HL-60 (cell line): ENCODE results near the gene CACNG4.
"Not testable (repeated sequence)": the region's sequence is repeated elsewhere in the genome, so short reads cannot be mapped to it uniquely, and the experiment has no call there.

Experiments used
- DNase-seq, 2 experiments: peaks; one replicate each; pipeline ENCODE4 v3.0.0-alpha.2; 2010 to 2020; ENCODE audit warnings: low read depth in 1 of 2, low spot score in 1 of 2
- H3K27ac ChIP-seq: fragments of 250-450 bp; sonication (Bioruptor Pico); replicated peaks from 2 replicates; pipeline ENCODE4 v1.5.1; 2020; ENCODE audit warnings: mild to moderate bottlenecking, moderate library complexity
- H3K27me3 ChIP-seq: fragments of 250-450 bp; sonication (Bioruptor Pico); 2 replicates; pipeline ENCODE4 v1.5.1; 2021; ENCODE audit warnings: mild to moderate bottlenecking, moderate library complexity; ENCODE audit not compliant: insufficient read depth, poor library complexity, severe bottlenecking
- H3K4me3 ChIP-seq: replicated peaks from 2 replicates; pipeline ENCODE4 v1.5.1; 2011; ENCODE audit warnings: mild to moderate bottlenecking, control low read depth, low read length; ENCODE audit not compliant: insufficient read depth
- GABPA ChIP-seq: IDR thresholded peaks from 2 replicates; pipeline ENCODE4 v1.6.1; 2012; ENCODE audit warnings: low read depth
- POLR2AphosphoS5 ChIP-seq: IDR thresholded peaks from 2 replicates; pipeline ENCODE4 v1.6.1; 2012; ENCODE audit warnings: low read depth
- REST ChIP-seq: IDR thresholded peaks from 2 replicates; pipeline ENCODE4 v1.6.1; 2012; ENCODE audit warnings: low read depth; ENCODE audit not compliant: insufficient replicate concordance
- SPI1 ChIP-seq: IDR thresholded peaks from 2 replicates; pipeline ENCODE4 v1.6.1; 2012; ENCODE audit warnings: low read depth, mild to moderate bottlenecking, borderline replicate concordance
- TF ChIP-seq, protein P1 (sequence below): IDR thresholded peaks from one replicate; pipeline ENCODE4 v1.5.1; 2011; ENCODE audit warnings: low read length, control low read depth, inconsistent platforms; ENCODE audit not compliant: insufficient read depth

The CACNG4 gene

GRCh38 chr17:66970797-66971196 lies 6.3 kb downstream of the CACNG4 start:
- peaks cover 21% of the 10 kb centered on the region for H3K27me3 ChIP-seq
- no peak overlapping the region for H3K4me3 ChIP-seq
- no peak for TF ChIP-seq POLR2AphosphoS5
- TF ChIP-seq, protein P1, sequence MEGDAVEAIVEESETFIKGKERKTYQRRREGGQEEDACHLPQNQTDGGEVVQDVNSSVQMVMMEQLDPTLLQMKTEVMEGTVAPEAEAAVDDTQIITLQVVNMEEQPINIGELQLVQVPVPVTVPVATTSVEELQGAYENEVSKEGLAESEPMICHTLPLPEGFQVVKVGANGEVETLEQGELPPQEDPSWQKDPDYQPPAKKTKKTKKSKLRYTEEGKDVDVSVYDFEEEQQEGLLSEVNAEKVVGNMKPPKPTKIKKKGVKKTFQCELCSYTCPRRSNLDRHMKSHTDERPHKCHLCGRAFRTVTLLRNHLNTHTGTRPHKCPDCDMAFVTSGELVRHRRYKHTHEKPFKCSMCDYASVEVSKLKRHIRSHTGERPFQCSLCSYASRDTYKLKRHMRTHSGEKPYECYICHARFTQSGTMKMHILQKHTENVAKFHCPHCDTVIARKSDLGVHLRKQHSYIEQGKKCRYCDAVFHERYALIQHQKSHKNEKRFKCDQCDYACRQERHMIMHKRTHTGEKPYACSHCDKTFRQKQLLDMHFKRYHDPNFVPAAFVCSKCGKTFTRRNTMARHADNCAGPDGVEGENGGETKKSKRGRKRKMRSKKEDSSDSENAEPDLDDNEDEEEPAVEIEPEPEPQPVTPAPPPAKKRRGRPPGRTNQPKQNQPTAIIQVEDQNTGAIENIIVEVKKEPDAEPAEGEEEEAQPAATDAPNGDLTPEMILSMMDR, result no peak
- no peak for TF ChIP-seq REST
- no peak for TF ChIP-seq SPI1
- no peak for DNase-seq
- no peak overlapping the region for H3K27ac ChIP-seq

- TF ChIP-seq POLR2AphosphoS5, result no peak
- TF ChIP-seq SPI1, result no peak
- TF ChIP-seq GABPA, result no peak
- TF ChIP-seq, protein P1, result no peak
- Histone ChIP-seq H3K27ac (no peak overlapping the region), H3K4me3 (no peak overlapping the region), H3K27me3 (peaks cover 17% of the 10 kb centered on the region)
- no peak for DNase-seq
Observed at GRCh38 chr17:66971264-66971663, 6.8 kb downstream of the CACNG4 start.

GRCh38 chr17:66971730-66972441 lies 7.4 kb downstream of the CACNG4 start:
- Histone ChIP-seq H3K27me3 (peaks cover 12% of the 10 kb centered on the region), H3K27ac (no peak overlapping the region), H3K4me3 (no peak overlapping the region)
- no peak for TF ChIP-seq SPI1
- TF ChIP-seq POLR2AphosphoS5, result no peak
- TF ChIP-seq REST, result peak; percentile 47
- no peak for TF ChIP-seq GABPA
- TF ChIP-seq, protein P1, result no peak
- no peak for DNase-seq

DNA sequence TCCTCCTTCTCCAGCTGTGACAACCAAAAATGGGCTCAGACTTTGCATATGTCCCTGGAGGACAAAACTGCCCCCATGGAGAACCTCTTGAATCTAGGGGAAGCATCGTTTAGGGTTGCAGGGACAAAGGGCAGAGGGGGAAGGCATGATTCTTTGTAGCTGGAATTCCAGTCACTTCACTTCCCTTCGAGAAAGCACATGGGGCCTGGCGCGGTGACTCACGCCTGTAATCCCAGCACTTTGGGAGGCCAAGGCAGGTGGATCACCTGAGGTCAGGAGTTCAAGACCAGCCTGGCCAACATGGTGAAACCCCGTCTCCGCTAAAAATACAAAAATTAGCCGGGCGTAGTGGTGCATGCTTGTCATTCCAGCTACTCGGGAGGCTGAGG lies 7.9 kb downstream of the CACNG4 start:
- H3K4me3 ChIP-seq, H3K27ac ChIP-seq, DNase-seq, H3K27me3 ChIP-seq: not testable (repeated sequence)
